Stimulated activated CD8-positive, alpha-beta memory T cell treated with anti-CD3 and anti-CD28 coated beads, Interleukin-7, amount 100 ng/mL, for 24 hours (primary cell): Measurements from ENCODE around the gene FBN1.

Source experiments
- DNase-seq: peaks from one replicate; pipeline ENCODE4 v3.0.0-alpha.2; 2020; ENCODE audit warnings: low read depth

FBN1 gene

DNA sequence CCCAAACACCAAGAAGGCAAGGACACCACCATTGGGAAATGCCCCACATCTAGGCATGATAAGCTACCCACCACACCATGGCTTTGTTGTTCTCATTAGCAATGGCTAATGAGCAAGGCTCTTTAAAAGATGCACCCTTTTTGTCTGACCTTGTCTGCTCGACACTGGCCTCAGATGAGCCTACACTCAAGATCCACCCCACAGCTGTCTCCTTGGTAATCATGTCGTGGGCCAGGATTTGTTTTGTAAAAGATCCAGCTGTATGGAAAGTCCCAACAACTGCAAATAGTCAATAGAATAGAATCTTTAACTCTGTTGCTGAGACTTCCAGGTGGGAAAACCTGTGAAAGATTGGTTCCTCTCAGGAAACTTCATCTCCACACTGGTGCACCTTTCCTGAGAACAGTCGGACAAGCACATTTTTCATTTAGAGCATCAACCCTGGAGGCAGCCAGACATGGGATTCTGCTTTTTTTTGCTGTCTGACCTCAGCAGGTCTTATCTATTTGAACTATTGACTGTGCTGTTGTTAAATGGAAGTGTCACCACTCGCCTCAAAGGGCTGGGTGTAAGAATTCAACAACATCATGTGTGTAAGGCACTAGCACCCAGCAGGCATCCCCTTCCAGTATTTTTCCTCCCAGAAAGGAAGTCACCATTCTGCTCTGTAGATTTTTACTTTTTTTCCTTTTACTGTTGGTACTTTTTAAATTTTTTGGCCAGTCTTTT lies 278.8 kb downstream of the FBN1 start:
- no peak for DNase-seq

GRCh38 chr15:48365575-48365974 lies 279.9 kb downstream of the FBN1 start:
- no peak for DNase-seq

- DNase-seq: no peak
These were observed 282.0 kb downstream of the FBN1 start for GRCh38 chr15:48363474-48363873.

GRCh38 chr15:48361685-48362084 lies 283.8 kb downstream of the FBN1 start:
- DNase-seq: no peak

GRCh38 chr15:48360841-48361240 lies 284.7 kb downstream of the FBN1 start:
- DNase-seq: no peak
